GM12878 (cell line): ENCODE results near the gene ERC2.

Experiments
- CTCF ChIP-seq, 3 experiments: IDR thresholded peaks in 2 of 3; conservative IDR thresholded peaks in 1 of 3; 2 replicates each; pipeline ENCODE4 v1.5.1; 2011; ENCODE audit warnings: low read depth in 3 of 3, low read length in 3 of 3, mild to moderate bottlenecking in 3 of 3, control low read depth in 2 of 3, moderate library complexity in 2 of 3, inconsistent platforms in 1 of 3, mixed read lengths in 1 of 3; ENCODE audit not compliant: control insufficient read depth in 2 of 3, insufficient read depth in 1 of 3; ENCODE audit errors: extremely low read depth in 1 of 3
- EZH2 ChIP-seq: IDR thresholded peaks from 2 replicates; pipeline ENCODE4 v1.6.1; 2012; ENCODE audit warnings: low read depth, mild to moderate bottlenecking, control low read depth, inconsistent platforms, low read length, borderline replicate concordance; ENCODE audit not compliant: control insufficient read depth
- MXI1 ChIP-seq: fragments of 150-350 bp; IDR thresholded peaks from 2 replicates; pipeline ENCODE4 v1.6.1; 2011; ENCODE audit warnings: low read depth, mild to moderate bottlenecking, inconsistent platforms, low read length, improper control_type of control experiment
- ZNF24 ChIP-seq: fragments of 450-650 bp; IDR thresholded peaks from 2 replicates; pipeline ENCODE4 v1.6.1; 2017; ENCODE audit warnings: antibody characterized with exemption, mild to moderate bottlenecking

- no peak for TF ChIP-seq ZNF24
- no peak for TF ChIP-seq CTCF (IDR thresholded peaks at IDR 0.05 in 2 of 3, conservative IDR thresholded peaks at IDR 0.05 in 1 of 3; ENCODE audit: control insufficient read depth in 2 of 3, extremely low read depth in 1 of 3, insufficient read depth in 1 of 3, low read depth in 3 of 3, low read length in 3 of 3)
- no peak for TF ChIP-seq EZH2
- TF ChIP-seq MXI1, result no peak
Measured at GRCh38 chr3:56373386-56373785, 94.9 kb downstream of the ERC2 start.
